ENCODE results near the gene GNL3L.
"Not testable (repeated sequence)": the region's sequence is repeated elsewhere in the genome, so short reads cannot be mapped to it uniquely, and the experiment has no call there.

The GNL3L gene, protein sequence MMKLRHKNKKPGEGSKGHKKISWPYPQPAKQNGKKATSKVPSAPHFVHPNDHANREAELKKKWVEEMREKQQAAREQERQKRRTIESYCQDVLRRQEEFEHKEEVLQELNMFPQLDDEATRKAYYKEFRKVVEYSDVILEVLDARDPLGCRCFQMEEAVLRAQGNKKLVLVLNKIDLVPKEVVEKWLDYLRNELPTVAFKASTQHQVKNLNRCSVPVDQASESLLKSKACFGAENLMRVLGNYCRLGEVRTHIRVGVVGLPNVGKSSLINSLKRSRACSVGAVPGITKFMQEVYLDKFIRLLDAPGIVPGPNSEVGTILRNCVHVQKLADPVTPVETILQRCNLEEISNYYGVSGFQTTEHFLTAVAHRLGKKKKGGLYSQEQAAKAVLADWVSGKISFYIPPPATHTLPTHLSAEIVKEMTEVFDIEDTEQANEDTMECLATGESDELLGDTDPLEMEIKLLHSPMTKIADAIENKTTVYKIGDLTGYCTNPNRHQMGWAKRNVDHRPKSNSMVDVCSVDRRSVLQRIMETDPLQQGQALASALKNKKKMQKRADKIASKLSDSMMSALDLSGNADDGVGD

GRCh38 chrX:54529552-54530356 lies at the start of gene GNL3L:
Gene GNL3L (plus strand): TSS chrX:54530219. CDS start chrX:54532567, 2,348 bp downstream.
- in situ Hi-C loops (cut with HindIII; ENCODE audit: low sequenced_read_pairs) = no loop called here

DNA sequence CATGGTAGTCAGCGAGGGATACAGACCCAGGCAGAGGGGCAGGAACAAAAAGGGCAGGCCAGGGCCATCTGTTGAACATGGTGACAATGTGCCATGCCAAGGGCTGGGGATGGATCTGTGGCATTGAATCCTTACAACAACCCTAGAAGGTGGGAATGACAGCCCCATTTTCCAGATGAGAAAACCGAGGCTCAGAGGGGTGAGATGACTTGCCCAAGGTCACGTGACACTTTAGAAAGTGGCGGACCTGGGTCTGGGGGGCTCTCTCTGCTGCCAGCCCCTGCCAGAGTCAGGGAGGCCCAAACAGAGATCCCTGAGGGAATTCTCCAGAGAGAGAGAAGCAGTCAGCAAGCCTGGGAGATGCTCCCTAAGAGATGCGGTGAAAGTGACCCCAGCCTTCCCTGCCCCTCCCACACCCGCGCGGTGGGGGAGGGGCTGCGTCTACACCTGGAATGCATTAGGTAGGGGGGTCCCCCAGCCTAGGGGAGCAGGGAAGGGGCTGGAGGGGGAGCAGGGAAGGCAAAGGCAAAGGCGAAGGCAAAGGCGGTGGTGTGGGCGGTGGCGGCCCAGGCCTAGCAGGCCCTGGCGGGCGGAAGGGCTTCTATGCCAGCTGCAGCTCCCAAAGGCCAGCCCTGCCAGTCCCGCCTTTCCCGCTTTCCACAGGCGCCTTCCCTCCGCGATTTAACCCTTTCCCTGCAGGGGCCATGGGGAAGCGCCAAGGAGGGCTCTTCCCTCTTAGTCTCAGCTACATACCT lies 47.0 kb upstream of the GNL3L start:
- in situ Hi-C loops (cut with HindIII; ENCODE audit: low sequenced_read_pairs) = no loop called here

GRCh38 chrX:54483946-54484345 lies 46.1 kb upstream of the GNL3L start:
- in situ Hi-C loops (cut with HindIII; ENCODE audit: low sequenced_read_pairs) = no loop called here

GRCh38 chrX:54484666-54485065 lies 45.4 kb upstream of the GNL3L start:
- in situ Hi-C loops (cut with HindIII; ENCODE audit: low sequenced_read_pairs) = no loop called here

DNA sequence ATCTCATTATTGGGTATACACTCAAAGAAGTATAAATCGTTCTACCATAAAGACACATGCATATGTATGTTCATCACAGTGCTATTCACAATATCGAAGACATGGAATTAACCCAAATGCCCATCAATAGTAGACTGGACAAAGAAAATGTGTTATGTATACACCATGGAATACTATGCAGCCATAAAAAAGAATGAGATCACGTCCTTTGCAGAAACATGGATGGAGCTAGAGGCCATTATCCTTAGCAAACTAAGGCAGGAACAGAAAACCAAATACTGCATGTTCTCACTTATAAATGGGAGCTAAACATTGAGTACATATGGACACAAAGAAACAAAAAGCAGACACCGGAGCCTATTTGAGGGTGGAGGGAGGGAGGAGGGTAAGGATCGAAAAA lies 40.2 kb upstream of the GNL3L start:
- in situ Hi-C loops (cut with HindIII; ENCODE audit: low sequenced_read_pairs) = not testable (repeated sequence)

DNA sequence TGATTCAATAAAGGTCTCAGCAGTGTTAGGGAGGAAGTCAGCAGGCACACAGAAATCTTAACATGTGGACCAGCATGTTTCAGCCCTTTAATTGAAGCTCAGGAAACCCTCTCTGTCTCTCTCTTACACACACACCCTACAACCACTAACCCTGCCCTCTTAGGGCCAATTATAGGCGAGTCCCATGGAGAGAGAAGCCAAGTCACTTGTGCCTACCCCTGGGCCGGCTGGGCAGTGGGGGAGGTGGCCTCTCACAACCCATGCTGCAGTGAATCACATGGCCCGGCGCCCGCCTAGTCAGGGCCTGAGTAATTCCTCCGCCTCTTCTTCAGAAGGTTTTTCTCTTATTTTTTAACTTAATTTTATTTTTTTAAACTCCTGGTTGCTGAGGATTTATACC lies 37.7 kb upstream of the GNL3L start:
- in situ Hi-C loops (cut with HindIII; ENCODE audit: low sequenced_read_pairs) = no loop called here

DNA sequence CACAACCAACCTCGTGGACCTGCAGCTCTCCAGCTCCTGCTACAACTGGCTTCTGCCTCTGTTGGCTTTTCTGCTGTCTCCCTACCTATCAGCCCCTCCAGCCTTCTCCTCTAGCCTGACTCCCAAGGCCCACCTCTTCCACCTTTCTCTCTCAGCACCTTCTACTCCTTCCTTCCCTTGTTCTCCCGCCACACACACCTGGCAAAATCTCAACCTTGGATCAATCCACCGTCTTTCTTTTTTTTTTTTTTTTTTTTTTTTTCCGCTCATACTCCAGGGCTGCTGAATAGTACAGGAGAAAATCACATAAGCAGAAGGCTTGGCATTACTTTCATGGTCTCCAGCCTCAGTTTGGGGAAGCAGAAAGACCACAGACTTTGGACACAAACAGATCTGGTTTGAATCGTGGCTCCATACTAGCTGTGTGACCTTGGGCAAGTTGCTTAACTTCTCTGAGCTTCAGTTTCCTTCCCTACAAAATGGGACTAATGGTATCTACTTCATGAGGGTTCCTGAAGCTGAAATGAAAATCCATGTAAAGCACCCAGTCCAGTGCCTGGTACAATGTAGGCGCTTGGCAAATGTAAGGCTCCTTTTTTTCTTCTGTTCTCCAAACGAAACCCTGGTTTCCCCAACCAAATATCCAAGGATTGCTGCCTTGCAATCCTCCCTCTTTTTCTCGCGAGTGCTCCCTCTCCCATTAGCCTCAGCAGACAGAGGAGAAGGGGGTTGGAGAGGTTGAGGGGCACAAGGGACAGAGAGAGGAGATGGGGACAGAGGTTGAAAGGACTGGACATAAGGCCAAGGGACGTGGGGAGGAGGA lies 35.6 kb upstream of the GNL3L start:
- in situ Hi-C loops (cut with HindIII; ENCODE audit: low sequenced_read_pairs) = no loop called here

- in situ Hi-C loops (cut with HindIII; ENCODE audit: low sequenced_read_pairs) = no loop called here
Observed at GRCh38 chrX:54494989-54495813, 34.8 kb upstream of the GNL3L start.

- in situ Hi-C loops (cut with HindIII; ENCODE audit: low sequenced_read_pairs) = no loop called here
Observed at GRCh38 chrX:54495814-54496516, 34.1 kb upstream of the GNL3L start, which contains the start of gene FGD1. Gene FGD1 (minus strand): TSS chrX:54496234. CDS start chrX:54495432, 802 bp downstream.

DNA sequence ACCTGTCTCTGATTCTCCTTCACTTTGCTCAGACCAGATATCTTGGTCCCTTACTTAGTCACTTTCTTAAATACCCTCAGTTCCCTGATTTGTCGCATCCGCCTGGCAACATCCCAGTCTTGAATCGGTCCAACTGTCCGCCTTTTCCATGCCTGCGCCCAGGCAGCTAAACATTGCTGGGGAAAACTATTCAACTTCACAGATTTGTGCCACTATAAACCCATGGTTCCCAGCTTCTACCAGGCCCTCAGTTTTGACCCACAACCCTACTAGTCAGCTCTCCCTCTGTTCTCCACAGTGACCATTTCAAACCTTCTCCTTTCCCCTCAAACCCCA lies 33.5 kb upstream of the GNL3L start:
- in situ Hi-C loops (cut with HindIII; ENCODE audit: low sequenced_read_pairs) = no loop called here

DNA sequence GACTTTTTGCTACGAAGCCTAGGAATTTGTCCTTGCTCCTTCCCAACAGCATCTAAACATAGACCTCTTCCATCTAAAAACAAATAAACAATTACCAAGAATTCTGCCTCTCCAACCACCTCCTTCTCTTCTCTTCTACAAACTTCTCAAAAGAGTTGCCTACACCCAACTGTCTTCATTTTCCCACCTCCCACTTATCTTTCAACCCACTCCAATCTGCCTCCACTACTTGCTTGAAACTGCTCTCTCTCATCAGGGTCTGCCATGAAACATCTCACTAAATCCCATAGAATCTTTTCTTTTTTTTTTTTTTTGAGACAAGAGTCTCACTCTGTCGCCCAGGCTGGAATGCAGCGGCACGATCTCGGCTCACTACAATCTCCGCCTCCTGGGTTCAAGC lies 33.1 kb upstream of the GNL3L start:
- in situ Hi-C loops (cut with HindIII; ENCODE audit: low sequenced_read_pairs) = no loop called here

GRCh38 chrX:54509400-54509799 lies 20.6 kb upstream of the GNL3L start:
- in situ Hi-C loops (cut with HindIII; ENCODE audit: low sequenced_read_pairs) = no loop called here

DNA sequence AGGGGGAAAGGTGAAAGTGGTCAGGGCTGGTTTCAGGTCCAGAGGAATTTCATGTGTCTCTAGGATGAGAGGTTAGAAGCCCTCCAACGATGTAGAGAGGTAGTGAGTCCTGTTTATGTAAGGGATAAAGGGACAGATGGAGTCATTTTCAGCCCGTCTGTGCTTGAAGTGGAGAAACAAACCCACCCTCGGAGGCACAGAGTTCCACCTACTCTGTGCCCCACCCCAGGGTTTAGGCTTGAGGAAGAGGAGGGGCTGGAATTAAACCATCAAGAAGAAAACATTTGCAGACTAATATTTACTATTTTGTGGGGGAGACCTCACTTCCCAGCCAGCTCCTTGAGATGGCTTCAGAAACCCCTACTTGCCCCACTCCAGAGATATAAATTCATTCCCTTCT lies 868 bp upstream of the GNL3L start:
- in situ Hi-C loops (cut with HindIII; ENCODE audit: low sequenced_read_pairs) = no loop called here

GRCh38 chrX:54530357-54530900 lies 410 bp downstream of the GNL3L start:
- in situ Hi-C loops (cut with HindIII; ENCODE audit: low sequenced_read_pairs) = no loop called here

DNA sequence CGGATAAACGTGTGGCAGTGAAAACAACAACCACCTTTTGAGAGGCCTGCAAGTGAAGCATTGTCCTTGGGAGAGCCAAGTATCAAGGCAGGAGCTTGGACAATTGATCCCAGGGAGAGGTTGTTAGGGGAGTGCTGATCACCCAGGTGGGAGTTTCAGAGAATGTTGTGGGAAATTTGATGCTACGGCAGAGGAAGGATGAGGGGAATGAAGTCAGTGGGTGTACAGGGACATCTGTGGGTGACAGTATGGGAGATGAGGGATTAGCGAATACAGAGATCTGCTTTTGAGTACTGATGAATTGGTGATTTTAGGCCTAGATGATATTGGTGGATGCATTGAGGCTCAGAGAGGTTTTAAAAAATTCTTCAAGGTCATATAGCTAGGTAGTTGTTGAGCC lies 4.3 kb downstream of the GNL3L start:
- in situ Hi-C loops (cut with HindIII; ENCODE audit: low sequenced_read_pairs) = no loop called here

DNA sequence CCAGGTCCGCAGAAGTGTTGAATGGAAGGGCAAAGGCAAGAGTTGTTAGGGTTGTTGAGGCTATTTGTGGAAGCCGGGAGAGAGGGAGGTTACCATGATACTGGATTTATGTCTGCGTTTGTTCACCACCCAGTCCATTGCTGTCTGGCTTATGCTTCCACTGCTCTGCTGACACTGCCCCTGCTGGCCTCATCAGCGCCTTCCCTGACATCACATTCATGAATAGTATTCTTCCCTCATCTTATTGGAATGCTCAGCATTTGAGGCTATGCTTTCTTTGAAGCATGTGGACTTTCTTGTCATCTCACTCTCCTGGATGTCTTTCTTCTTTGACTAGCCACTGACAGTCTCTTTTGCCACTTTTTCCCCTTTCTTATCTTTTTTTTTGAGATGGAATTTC lies 10.3 kb downstream of the GNL3L start:
- in situ Hi-C loops (cut with HindIII; ENCODE audit: low sequenced_read_pairs) = no loop called here

GRCh38 chrX:54542239-54542638 lies 12.2 kb downstream of the GNL3L start:
- in situ Hi-C loops (cut with HindIII; ENCODE audit: low sequenced_read_pairs) = not testable (repeated sequence)

GRCh38 chrX:54550821-54551220 lies 20.8 kb downstream of the GNL3L start:
- in situ Hi-C loops (cut with HindIII; ENCODE audit: low sequenced_read_pairs) = no loop called here

Data from endothelial cell of hepatic sinusoid (primary cell).